Lower leg skin (tissue), 3 donors: ENCODE data around the gene PSMC2.

Source experiments
- CTCF ChIP-seq, 3 donors: fragments of 450-650 bp; IDR thresholded peaks; one replicate each; pipeline ENCODE4 v1.5.1; 2016; ENCODE audit warnings: antibody characterized with exemption in 3 of 3, mild to moderate bottlenecking in 3 of 3, moderate library complexity in 2 of 3
- POLR2A ChIP-seq, 2 donors: fragments of 450-650 bp; IDR thresholded peaks; one replicate each; pipeline ENCODE4 v1.6.1; 2016 to 2017; ENCODE audit warnings: antibody characterized with exemption in 2 of 2, mild to moderate bottlenecking in 1 of 2, moderate library complexity in 1 of 2

- TF ChIP-seq POLR2A (IDR thresholded peaks at IDR 0.05) = no peak
- TF ChIP-seq CTCF (IDR thresholded peaks at IDR 0.05) = no peak
These were observed 1.5 kb downstream of the PSMC2 start for GRCh38 chr7:103348959-103349358.
